ENCODE results near the gene PPP2R3B. TPM values are rescaled to one million over a fixed set of nuclear protein-coding genes. Genes with fewer than 3 reads are reported as not detected.

The PPP2R3B gene
- polyA plus RNA-seq, 1 donor from 2014 or later = 41.7 TPM

DNA sequence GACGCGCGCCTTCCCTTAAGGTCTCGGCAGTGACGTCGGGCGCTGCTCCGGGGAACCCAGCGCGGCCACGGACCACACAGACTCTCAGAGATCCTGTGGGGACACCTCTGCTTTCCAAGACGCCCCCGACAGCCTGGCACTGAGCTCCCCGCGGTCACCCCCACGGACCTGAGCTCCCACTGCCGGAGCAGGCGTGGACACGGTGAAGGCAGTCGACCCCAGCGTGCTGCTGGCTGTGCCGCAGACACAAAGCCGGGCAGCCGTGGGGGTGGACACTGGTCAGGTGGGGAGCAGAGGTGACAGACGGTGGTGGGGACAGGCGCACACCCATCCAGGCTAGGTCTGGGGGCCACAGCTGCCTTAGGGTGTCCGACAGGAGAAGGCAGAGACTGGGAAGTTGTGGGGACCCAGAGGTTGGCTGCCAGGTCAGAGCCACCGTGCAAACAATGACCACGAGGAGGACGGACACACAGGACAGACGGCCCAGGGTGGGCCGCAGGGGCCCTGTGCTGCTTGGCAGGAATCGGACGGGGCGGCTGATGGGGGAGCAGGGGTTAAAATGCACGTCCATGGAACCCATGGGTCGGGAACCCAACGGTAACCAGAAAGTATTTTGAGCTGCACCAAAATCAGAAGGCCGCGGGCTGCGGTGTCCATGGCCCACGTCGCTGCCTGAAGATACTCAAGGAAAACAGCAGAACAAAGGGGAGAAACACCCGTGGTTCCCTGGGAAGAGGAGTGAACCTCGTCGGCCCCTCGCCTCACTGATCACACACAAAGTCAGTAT, 51.5 kb downstream of the PPP2R3B start:
- Histone ChIP-seq H2AFZ (ENCODE audit: low read depth, low read length) (no peak overlapping the region), H3K4me3 (ENCODE audit: low read length) (no peak overlapping the region), H3K27me3 (ENCODE audit: insufficient read depth, low read depth, low read length) (no peaks in the 10 kb centered on the region), H3K27ac (ENCODE audit: low read length) (no peak overlapping the region), H3K79me2 (replicated peaks; ENCODE audit: insufficient read depth, low read length) (no peaks in the 10 kb centered on the region), H3K9me3 (ENCODE audit: low read length) (no peaks in the 10 kb centered on the region), H3K9ac (ENCODE audit: low read length) (no peak overlapping the region), H3K36me3 (ENCODE audit: insufficient read depth, low read length) (no peaks in the 10 kb centered on the region), H3F3A (ENCODE audit: insufficient read depth, low read length, poor library complexity, severe bottlenecking) (no peaks in the 10 kb centered on the region), H3K9me2 (ENCODE audit: insufficient read depth, low read length) (no peaks in the 10 kb centered on the region), H4K20me1 (ENCODE audit: insufficient read depth) (no peaks in the 10 kb centered on the region), H3K4me2 (ENCODE audit: low read length) (no peak overlapping the region)
- no peak for TF ChIP-seq CTCF (IDR thresholded peaks at IDR 0.05; ENCODE audit: poor library complexity, severe bottlenecking)
- TF ChIP-seq, protein P1, sequence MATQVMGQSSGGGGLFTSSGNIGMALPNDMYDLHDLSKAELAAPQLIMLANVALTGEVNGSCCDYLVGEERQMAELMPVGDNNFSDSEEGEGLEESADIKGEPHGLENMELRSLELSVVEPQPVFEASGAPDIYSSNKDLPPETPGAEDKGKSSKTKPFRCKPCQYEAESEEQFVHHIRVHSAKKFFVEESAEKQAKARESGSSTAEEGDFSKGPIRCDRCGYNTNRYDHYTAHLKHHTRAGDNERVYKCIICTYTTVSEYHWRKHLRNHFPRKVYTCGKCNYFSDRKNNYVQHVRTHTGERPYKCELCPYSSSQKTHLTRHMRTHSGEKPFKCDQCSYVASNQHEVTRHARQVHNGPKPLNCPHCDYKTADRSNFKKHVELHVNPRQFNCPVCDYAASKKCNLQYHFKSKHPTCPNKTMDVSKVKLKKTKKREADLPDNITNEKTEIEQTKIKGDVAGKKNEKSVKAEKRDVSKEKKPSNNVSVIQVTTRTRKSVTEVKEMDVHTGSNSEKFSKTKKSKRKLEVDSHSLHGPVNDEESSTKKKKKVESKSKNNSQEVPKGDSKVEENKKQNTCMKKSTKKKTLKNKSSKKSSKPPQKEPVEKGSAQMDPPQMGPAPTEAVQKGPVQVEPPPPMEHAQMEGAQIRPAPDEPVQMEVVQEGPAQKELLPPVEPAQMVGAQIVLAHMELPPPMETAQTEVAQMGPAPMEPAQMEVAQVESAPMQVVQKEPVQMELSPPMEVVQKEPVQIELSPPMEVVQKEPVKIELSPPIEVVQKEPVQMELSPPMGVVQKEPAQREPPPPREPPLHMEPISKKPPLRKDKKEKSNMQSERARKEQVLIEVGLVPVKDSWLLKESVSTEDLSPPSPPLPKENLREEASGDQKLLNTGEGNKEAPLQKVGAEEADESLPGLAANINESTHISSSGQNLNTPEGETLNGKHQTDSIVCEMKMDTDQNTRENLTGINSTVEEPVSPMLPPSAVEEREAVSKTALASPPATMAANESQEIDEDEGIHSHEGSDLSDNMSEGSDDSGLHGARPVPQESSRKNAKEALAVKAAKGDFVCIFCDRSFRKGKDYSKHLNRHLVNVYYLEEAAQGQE (IDR thresholded peaks at IDR 0.05; ENCODE audit: borderline replicate concordance) = no peak
- no peak for TF ChIP-seq TAF1 (IDR thresholded peaks at IDR 0.05; ENCODE audit: low read depth)
- no peak for TF ChIP-seq SMC3 (conservative IDR thresholded peaks at IDR 0.05; ENCODE audit: poor library complexity)
- TF ChIP-seq EZH2 (IDR thresholded peaks at IDR 0.05; ENCODE audit: borderline replicate concordance, insufficient read depth, low read length, poor library complexity, severe bottlenecking) = no peak
- no peak for TF ChIP-seq MXI1 (conservative IDR thresholded peaks at IDR 0.05; ENCODE audit: poor library complexity, severe bottlenecking)
- no peak for TF ChIP-seq EP300 (conservative IDR thresholded peaks at IDR 0.05; ENCODE audit: poor library complexity, severe bottlenecking)
- no peak for TF ChIP-seq RAD21 (conservative IDR thresholded peaks at IDR 0.05)
- no peak for TF ChIP-seq POLR2AphosphoS5 (IDR thresholded peaks at IDR 0.05)

GRCh38 chrX:334331-334891, 52.3 kb downstream of the PPP2R3B start:
- H2AFZ ChIP-seq (ENCODE audit: low read depth, low read length) = no peak overlapping the region
- no peak overlapping the region for H3K4me3 ChIP-seq (ENCODE audit: low read length)
- TF ChIP-seq CTCF (IDR thresholded peaks at IDR 0.05; ENCODE audit: poor library complexity, severe bottlenecking) = no peak
- no peak for TF ChIP-seq RAD21 (conservative IDR thresholded peaks at IDR 0.05)
- TF ChIP-seq, protein P1 (IDR thresholded peaks at IDR 0.05; ENCODE audit: borderline replicate concordance) = no peak
- no peak for TF ChIP-seq POLR2AphosphoS5 (IDR thresholded peaks at IDR 0.05)
- TF ChIP-seq MXI1 (conservative IDR thresholded peaks at IDR 0.05; ENCODE audit: poor library complexity, severe bottlenecking) = no peak
- no peak for TF ChIP-seq EP300 (conservative IDR thresholded peaks at IDR 0.05; ENCODE audit: poor library complexity, severe bottlenecking)
- no peak for TF ChIP-seq EZH2 (IDR thresholded peaks at IDR 0.05; ENCODE audit: borderline replicate concordance, insufficient read depth, low read length, poor library complexity, severe bottlenecking)
- TF ChIP-seq TAF1 (IDR thresholded peaks at IDR 0.05; ENCODE audit: low read depth) = no peak
- no peak for TF ChIP-seq SMC3 (conservative IDR thresholded peaks at IDR 0.05; ENCODE audit: poor library complexity)
- H3K9me3 ChIP-seq (ENCODE audit: low read length) = no peaks in the 10 kb centered on the region
- no peaks in the 10 kb centered on the region for H3F3A ChIP-seq (ENCODE audit: insufficient read depth, low read length, poor library complexity, severe bottlenecking)
- H3K36me3 ChIP-seq (ENCODE audit: insufficient read depth, low read length) = no peaks in the 10 kb centered on the region
- H3K4me2 ChIP-seq (ENCODE audit: low read length) = no peak overlapping the region
- H3K27ac ChIP-seq (ENCODE audit: low read length) = no peak overlapping the region
- no peak overlapping the region for H3K9ac ChIP-seq (ENCODE audit: low read length)
- no peaks in the 10 kb centered on the region for H3K9me2 ChIP-seq (ENCODE audit: insufficient read depth, low read length)
- no peaks in the 10 kb centered on the region for H3K79me2 ChIP-seq (replicated peaks; ENCODE audit: insufficient read depth, low read length)
- no peaks in the 10 kb centered on the region for H3K27me3 ChIP-seq (ENCODE audit: insufficient read depth, low read depth, low read length)
- no peaks in the 10 kb centered on the region for H4K20me1 ChIP-seq (ENCODE audit: insufficient read depth)

Measured in neural cell (in vitro differentiated cells).